SK-N-SH (cell line): Measurements from ENCODE around the gene MAX.

Experiments
- EP300 ChIP-seq, 2 experiments: IDR thresholded peaks; 2 replicates each; pipeline versions ENCODE4 v1.4.0 to v1.6.1; 2012; ENCODE audit warnings: borderline replicate concordance in 1 of 2, low read depth in 1 of 2, low read length in 1 of 2
- EZH2phosphoT487 ChIP-seq: fragments of 200-600 bp; sonication (generic); IDR thresholded peaks from 2 replicates; pipeline ENCODE4 v1.6.1; 2017; ENCODE audit warnings: low read depth, mixed run types, mild to moderate bottlenecking, antibody characterized with exemption, moderate library complexity, borderline replicate concordance
- FOXJ3 ChIP-seq: sonication (generic); formaldehyde crosslinking; IDR thresholded peaks from 2 replicates; pipeline ENCODE4 v1.5.1; 2020; ENCODE audit warnings: mild to moderate bottlenecking, missing genetic modification reagents
- GABPA ChIP-seq: IDR thresholded peaks from 2 replicates; pipeline ENCODE4 v1.4.0; 2012; ENCODE audit warnings: low read depth, mild to moderate bottlenecking
- MXI1 ChIP-seq: IDR thresholded peaks from 2 replicates; pipeline ENCODE4 v1.6.1; 2012; ENCODE audit warnings: mild to moderate bottlenecking, low read depth, low read length, improper control_type of control experiment
- POLR2AphosphoS5 ChIP-seq: IDR thresholded peaks from 2 replicates; pipeline ENCODE4 v1.6.1; 2012; ENCODE audit warnings: low read depth, low read length
- RCOR1 ChIP-seq: fragments of 150-350 bp; IDR thresholded peaks from 2 replicates; pipeline ENCODE4 v1.6.1; 2017; ENCODE audit warnings: antibody characterized with exemption, low read length
- RXRA ChIP-seq: IDR thresholded peaks from 2 replicates; pipeline ENCODE4 v1.4.0; 2012; ENCODE audit warnings: low read depth, mild to moderate bottlenecking, borderline replicate concordance
- SMC3 ChIP-seq: IDR thresholded peaks from 2 replicates; pipeline ENCODE4 v1.6.1; 2012; ENCODE audit warnings: low read depth, low read length, improper control_type of control experiment
- TAF1 ChIP-seq: IDR thresholded peaks from 2 replicates; pipeline ENCODE4 v1.6.1; 2012; ENCODE audit warnings: low read depth, mild to moderate bottlenecking, low read length, moderate library complexity, borderline replicate concordance
- TEAD4 ChIP-seq: IDR thresholded peaks from 2 replicates; pipeline ENCODE4 v1.4.0; 2012; ENCODE audit warnings: mild to moderate bottlenecking, borderline replicate concordance; ENCODE audit not compliant: insufficient read depth
- TF ChIP-seq, protein P1 (sequence below): fragments of 200-600 bp; sonication (generic); IDR thresholded peaks from 2 replicates; pipeline ENCODE4 v1.6.1; 2017; ENCODE audit warnings: antibody characterized with exemption, mild to moderate bottlenecking, moderate library complexity
- TF ChIP-seq, protein P2 (sequence below): IDR thresholded peaks from 2 replicates; pipeline ENCODE4 v1.6.1; 2012; ENCODE audit warnings: mild to moderate bottlenecking, low read depth, low read length, moderate library complexity

DNA sequence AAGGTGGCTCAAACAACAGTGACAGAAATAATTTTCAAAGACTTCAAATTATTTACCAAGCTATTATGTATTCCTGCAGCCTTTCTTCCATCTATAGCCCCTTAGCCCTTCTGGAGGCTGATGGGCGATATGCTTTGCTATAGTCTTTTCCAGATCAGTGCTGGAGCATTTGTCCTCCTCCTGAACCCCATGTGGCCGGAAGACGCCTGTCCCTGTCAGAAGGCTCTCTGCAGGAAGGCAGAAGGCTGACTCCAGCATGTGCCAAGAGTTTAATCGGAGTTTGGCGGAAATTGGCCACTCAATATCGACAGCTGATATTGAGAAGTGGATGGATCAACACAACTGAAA, 49.3 kb upstream of the MAX start:
- TF ChIP-seq TAF1, result no peak
- TF ChIP-seq SMC3, result no peak
- TF ChIP-seq EZH2phosphoT487, result no peak
- no peak for TF ChIP-seq RCOR1
- no peak for TF ChIP-seq POLR2AphosphoS5
- TF ChIP-seq, protein P1, sequence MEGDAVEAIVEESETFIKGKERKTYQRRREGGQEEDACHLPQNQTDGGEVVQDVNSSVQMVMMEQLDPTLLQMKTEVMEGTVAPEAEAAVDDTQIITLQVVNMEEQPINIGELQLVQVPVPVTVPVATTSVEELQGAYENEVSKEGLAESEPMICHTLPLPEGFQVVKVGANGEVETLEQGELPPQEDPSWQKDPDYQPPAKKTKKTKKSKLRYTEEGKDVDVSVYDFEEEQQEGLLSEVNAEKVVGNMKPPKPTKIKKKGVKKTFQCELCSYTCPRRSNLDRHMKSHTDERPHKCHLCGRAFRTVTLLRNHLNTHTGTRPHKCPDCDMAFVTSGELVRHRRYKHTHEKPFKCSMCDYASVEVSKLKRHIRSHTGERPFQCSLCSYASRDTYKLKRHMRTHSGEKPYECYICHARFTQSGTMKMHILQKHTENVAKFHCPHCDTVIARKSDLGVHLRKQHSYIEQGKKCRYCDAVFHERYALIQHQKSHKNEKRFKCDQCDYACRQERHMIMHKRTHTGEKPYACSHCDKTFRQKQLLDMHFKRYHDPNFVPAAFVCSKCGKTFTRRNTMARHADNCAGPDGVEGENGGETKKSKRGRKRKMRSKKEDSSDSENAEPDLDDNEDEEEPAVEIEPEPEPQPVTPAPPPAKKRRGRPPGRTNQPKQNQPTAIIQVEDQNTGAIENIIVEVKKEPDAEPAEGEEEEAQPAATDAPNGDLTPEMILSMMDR, result no peak
- TF ChIP-seq EP300 (IDR thresholded peaks at IDR 0.05; ENCODE audit: borderline replicate concordance in 1 of 2, low read depth in 1 of 2, low read length in 1 of 2), result no peak
- no peak for TF ChIP-seq GABPA
- no peak for TF ChIP-seq FOXJ3 (CRISPR knock-in tag)
- TF ChIP-seq RXRA, result no peak
- no peak for TF ChIP-seq TEAD4
- TF ChIP-seq, protein P2, sequence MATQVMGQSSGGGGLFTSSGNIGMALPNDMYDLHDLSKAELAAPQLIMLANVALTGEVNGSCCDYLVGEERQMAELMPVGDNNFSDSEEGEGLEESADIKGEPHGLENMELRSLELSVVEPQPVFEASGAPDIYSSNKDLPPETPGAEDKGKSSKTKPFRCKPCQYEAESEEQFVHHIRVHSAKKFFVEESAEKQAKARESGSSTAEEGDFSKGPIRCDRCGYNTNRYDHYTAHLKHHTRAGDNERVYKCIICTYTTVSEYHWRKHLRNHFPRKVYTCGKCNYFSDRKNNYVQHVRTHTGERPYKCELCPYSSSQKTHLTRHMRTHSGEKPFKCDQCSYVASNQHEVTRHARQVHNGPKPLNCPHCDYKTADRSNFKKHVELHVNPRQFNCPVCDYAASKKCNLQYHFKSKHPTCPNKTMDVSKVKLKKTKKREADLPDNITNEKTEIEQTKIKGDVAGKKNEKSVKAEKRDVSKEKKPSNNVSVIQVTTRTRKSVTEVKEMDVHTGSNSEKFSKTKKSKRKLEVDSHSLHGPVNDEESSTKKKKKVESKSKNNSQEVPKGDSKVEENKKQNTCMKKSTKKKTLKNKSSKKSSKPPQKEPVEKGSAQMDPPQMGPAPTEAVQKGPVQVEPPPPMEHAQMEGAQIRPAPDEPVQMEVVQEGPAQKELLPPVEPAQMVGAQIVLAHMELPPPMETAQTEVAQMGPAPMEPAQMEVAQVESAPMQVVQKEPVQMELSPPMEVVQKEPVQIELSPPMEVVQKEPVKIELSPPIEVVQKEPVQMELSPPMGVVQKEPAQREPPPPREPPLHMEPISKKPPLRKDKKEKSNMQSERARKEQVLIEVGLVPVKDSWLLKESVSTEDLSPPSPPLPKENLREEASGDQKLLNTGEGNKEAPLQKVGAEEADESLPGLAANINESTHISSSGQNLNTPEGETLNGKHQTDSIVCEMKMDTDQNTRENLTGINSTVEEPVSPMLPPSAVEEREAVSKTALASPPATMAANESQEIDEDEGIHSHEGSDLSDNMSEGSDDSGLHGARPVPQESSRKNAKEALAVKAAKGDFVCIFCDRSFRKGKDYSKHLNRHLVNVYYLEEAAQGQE, result no peak
- TF ChIP-seq MXI1, result no peak
